Epithelial cell of esophagus (primary cell): ENCODE data around the gene TCEANC2.

Experiments used
- DNase-seq: peaks from one replicate; pipeline ENCODE4 v3.0.0; 2010; ENCODE audit warnings: low read depth
- H3K4me3 ChIP-seq: 2 replicates; pipeline ENCODE4 v1.5.1; 2011; ENCODE audit warnings: mild to moderate bottlenecking, low read length, control low read depth
- CTCF ChIP-seq: IDR thresholded peaks from 2 replicates; pipeline ENCODE4 v1.5.1; 2011; ENCODE audit warnings: low read depth, mild to moderate bottlenecking, low read length, control low read depth, inconsistent platforms; ENCODE audit not compliant: insufficient read depth; ENCODE audit errors: missing control alignments

Gene TCEANC2

GRCh38 chr1:54153535-54154439 lies 100.4 kb downstream of the TCEANC2 start:
- DNase-seq = peak; percentile 81
- no peak for TF ChIP-seq CTCF
- no peak overlapping the region for H3K4me3 ChIP-seq
